ENCODE results near the gene PRR5L.

The PRR5L gene
- 48.3 to 524 (median 244) reads per million in 4 experiments for total RNA-seq

- DNase-seq, result no peak
Measured at GRCh38 chr11:36295926-36296325, at the start of gene PRR5L. TSS of gene PRR5L (plus strand) at chr11:36296288. CDS start at chr11:36401122, 104,834 bp downstream.

- no peak for DNase-seq
Measured at GRCh38 chr11:36247493-36247892, 48.6 kb upstream of the PRR5L start.

- DNase-seq, result no peak
Measured at GRCh38 chr11:36248436-36248835, 47.7 kb upstream of the PRR5L start.

- DNase-seq, result no peak
Measured at GRCh38 chr11:36249246-36249645, 46.8 kb upstream of the PRR5L start.

- no peak for DNase-seq
Measured at GRCh38 chr11:36251823-36252222, 44.3 kb upstream of the PRR5L start.

- no peak for DNase-seq
Measured at GRCh38 chr11:36253238-36253637, 42.9 kb upstream of the PRR5L start.

- DNase-seq, result no peak
Measured at GRCh38 chr11:36254713-36255112, 41.4 kb upstream of the PRR5L start.

- DNase-seq, result no peak
Measured at GRCh38 chr11:36257351-36257750, 38.7 kb upstream of the PRR5L start.

GRCh38 chr11:36258730-36259360 lies 37.2 kb upstream of the PRR5L start:
- no peak for DNase-seq

GRCh38 chr11:36261094-36261493 lies 35.0 kb upstream of the PRR5L start:
- no peak for DNase-seq

- no peak for DNase-seq
Measured at GRCh38 chr11:36264011-36264972, 31.8 kb upstream of the PRR5L start.

- DNase-seq, result no peak
Measured at GRCh38 chr11:36264973-36265344, 31.1 kb upstream of the PRR5L start.

GRCh38 chr11:36265793-36266628 lies 30.1 kb upstream of the PRR5L start:
- peak; percentile 31 for DNase-seq

- DNase-seq, result no peak
Measured at GRCh38 chr11:36266767-36267166, 29.3 kb upstream of the PRR5L start.

GRCh38 chr11:36268337-36268985 lies 27.6 kb upstream of the PRR5L start:
- DNase-seq, result no peak

- DNase-seq, result no peak
Measured at GRCh38 chr11:36270701-36271100, 25.4 kb upstream of the PRR5L start.

GRCh38 chr11:36271794-36272407 lies 24.2 kb upstream of the PRR5L start:
- no peak for DNase-seq

GRCh38 chr11:36273110-36273509 lies 23.0 kb upstream of the PRR5L start:
- no peak for DNase-seq

GRCh38 chr11:36274414-36274813 lies 21.7 kb upstream of the PRR5L start:
- DNase-seq, result no peak

- no peak for DNase-seq
Measured at GRCh38 chr11:36278531-36279282, 17.4 kb upstream of the PRR5L start.

GRCh38 chr11:36280531-36280930 lies 15.6 kb upstream of the PRR5L start:
- no peak for DNase-seq

Measured in effector CD8-positive, alpha-beta T cell (primary cell).